HG03354 (cell line): Measurements from ENCODE around the gene BRI3BP.
"Not testable (repeated sequence)": the region's sequence is repeated elsewhere in the genome, so short reads cannot be mapped to it uniquely, and the experiment has no call there.

Source experiments
- ATAC-seq: cut with Tn5 transposase; IDR thresholded peaks from one replicate; pipeline ENCODE4 v1.9.1; 2021; ENCODE audit warnings: mild to moderate bottlenecking; ENCODE audit not compliant: unreplicated experiment, poor library complexity, severe bottlenecking

Gene BRI3BP

GRCh38 chr12:125057708-125058107 lies 64.3 kb downstream of the BRI3BP start:
- no peak for ATAC-seq

GRCh38 chr12:125061229-125061628 lies 67.8 kb downstream of the BRI3BP start:
- ATAC-seq: no peak

- not testable (repeated sequence) for ATAC-seq
These were observed 70.1 kb downstream of the BRI3BP start for GRCh38 chr12:125063522-125063921.

- peak; percentile 0 for ATAC-seq
These were observed 71.0 kb downstream of the BRI3BP start for GRCh38 chr12:125064492-125064891.

- ATAC-seq: peak; percentile 95
These were observed 71.8 kb downstream of the BRI3BP start, which contains the start of gene AACS for GRCh38 chr12:125065021-125065918. Gene AACS (plus strand): TSS chr12:125065435. CDS start chr12:125065585, 150 bp downstream.

GRCh38 chr12:125065919-125066570 lies 72.6 kb downstream of the BRI3BP start:
- no peak for ATAC-seq

GRCh38 chr12:125068391-125068790 lies 74.9 kb downstream of the BRI3BP start:
- no peak for ATAC-seq

- no peak for ATAC-seq
These were observed 76.2 kb downstream of the BRI3BP start for GRCh38 chr12:125069616-125070015.

GRCh38 chr12:125070112-125070511 lies 76.7 kb downstream of the BRI3BP start:
- ATAC-seq: no peak

GRCh38 chr12:125070661-125071390 lies 77.4 kb downstream of the BRI3BP start:
- no peak for ATAC-seq

GRCh38 chr12:125071456-125071855 lies 78.0 kb downstream of the BRI3BP start:
- no peak for ATAC-seq

- ATAC-seq: no peak
These were observed 79.1 kb downstream of the BRI3BP start for GRCh38 chr12:125072496-125072895.

- not testable (repeated sequence) for ATAC-seq
These were observed 80.8 kb downstream of the BRI3BP start for GRCh38 chr12:125074294-125074693.

GRCh38 chr12:125076103-125076502 lies 82.7 kb downstream of the BRI3BP start:
- ATAC-seq: no peak

GRCh38 chr12:125079084-125079483 lies 85.6 kb downstream of the BRI3BP start:
- no peak for ATAC-seq

- no peak for ATAC-seq
These were observed 86.5 kb downstream of the BRI3BP start for GRCh38 chr12:125079648-125080645.
